K562 (cell line): ENCODE data around the gene ORC2.

Experiments used
- DPF2 ChIP-seq: fragments of 450-650 bp; IDR thresholded peaks from 2 replicates; pipeline ENCODE4 v1.6.1; 2016
- FOXM1 ChIP-seq, 2 experiments: fragments of 450-650 bp in 1 of 2; sonication (generic) in 1 of 2; formaldehyde crosslinking in 1 of 2; IDR thresholded peaks; 2 replicates each; pipeline versions ENCODE4 v1.6.1 to v1.9.0; 2017 to 2022; ENCODE audit warnings: low read depth in 2 of 2, mild to moderate bottlenecking in 2 of 2, missing genetic modification reagents in 1 of 2, moderate library complexity in 1 of 2
- LARP7 ChIP-seq: fragments of 450-650 bp; IDR thresholded peaks from 2 replicates; pipeline ENCODE4 v1.6.1; 2016
- RAD21 ChIP-seq, 2 experiments: fragments of 250-450 bp in 1 of 2; fragments of 450-650 bp in 1 of 2; sonication (Bioruptor Pico) in 1 of 2; formaldehyde crosslinking in 1 of 2; IDR thresholded peaks in 1 of 2; conservative IDR thresholded peaks in 1 of 2; 2 replicates each; pipeline versions ENCODE4 v1.4.0 to v1.8.0; 2020 to 2022; ENCODE audit warnings: mild to moderate bottlenecking in 2 of 2, moderate library complexity in 1 of 2
- TAF1 ChIP-seq: IDR thresholded peaks from 2 replicates; pipeline ENCODE4 v1.6.1; 2011; ENCODE audit warnings: mild to moderate bottlenecking, low read length, moderate library complexity; ENCODE audit not compliant: insufficient read depth, control insufficient read depth, severe bottlenecking; ENCODE audit errors: extremely low read depth
- ZNF274 ChIP-seq: IDR thresholded peaks from 2 replicates; pipeline ENCODE4 v1.6.1; 2011; ENCODE audit warnings: low read depth, mild to moderate bottlenecking, low read length, moderate library complexity, borderline replicate concordance
- TF ChIP-seq, protein P1 (sequence below): sonication (generic); formaldehyde crosslinking; IDR thresholded peaks from 2 replicates; pipeline ENCODE4 v1.8.1; 2023; ENCODE audit warnings: mild to moderate bottlenecking, missing genetic modification reagents
- TF ChIP-seq, protein P2 (sequence below): fragments of 450-650 bp; IDR thresholded peaks from 2 replicates; pipeline ENCODE4 v1.6.1; 2016
- TF ChIP-seq, protein P3 (sequence below), 3 experiments: IDR thresholded peaks in 2 of 3; conservative IDR thresholded peaks in 1 of 3; 2 replicates each; pipeline ENCODE4 v1.5.1; 2011 to 2012; ENCODE audit warnings: low read length in 3 of 3, mild to moderate bottlenecking in 3 of 3, control low read depth in 2 of 3, improper control_type of control experiment in 1 of 3, inconsistent platforms in 1 of 3, low read depth in 1 of 3, mixed read lengths in 1 of 3, moderate library complexity in 1 of 3; ENCODE audit not compliant: insufficient read depth in 2 of 3
- TF ChIP-seq, protein P4 (sequence below): fragments of 250-450 bp; sonication (Bioruptor Pico); IDR thresholded peaks from 2 replicates; pipeline ENCODE4 v1.4.0; 2020; ENCODE audit warnings: mild to moderate bottlenecking, moderate library complexity
- TF ChIP-seq, protein P5 (sequence below), 2 experiments: fragments of 450-650 bp in 1 of 2; sonication (generic) in 1 of 2; formaldehyde crosslinking in 1 of 2; IDR thresholded peaks in 1 of 2; conservative IDR thresholded peaks in 1 of 2; 2 replicates each; pipeline versions ENCODE4 v1.6.1 to v1.8.1; 2016 to 2023; ENCODE audit warnings: mild to moderate bottlenecking in 2 of 2, moderate library complexity in 2 of 2, inconsistent platforms in 1 of 2, missing genetic modification reagents in 1 of 2

DNA sequence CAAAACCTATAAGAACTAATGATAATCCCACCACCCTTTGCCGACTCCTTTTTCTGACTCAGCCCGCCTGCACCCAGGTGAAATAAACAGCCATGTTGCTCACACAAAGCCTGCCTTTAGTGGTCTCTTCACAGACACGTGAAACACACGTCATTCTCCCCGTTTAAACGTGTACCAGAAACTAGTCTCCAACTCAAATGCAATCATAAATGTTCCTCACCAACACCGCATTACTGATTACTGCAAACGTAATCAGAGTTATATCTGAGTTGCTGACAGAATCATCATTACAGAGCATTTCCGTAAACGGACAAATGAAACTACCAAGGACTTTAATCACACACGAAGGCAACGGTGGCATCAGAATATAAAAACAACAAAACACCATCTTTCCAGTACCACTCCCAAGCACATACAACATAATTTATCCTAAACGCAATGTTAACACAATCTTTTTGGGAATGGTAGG lies 100.9 kb downstream of the ORC2 start:
- TF ChIP-seq, protein P1, sequence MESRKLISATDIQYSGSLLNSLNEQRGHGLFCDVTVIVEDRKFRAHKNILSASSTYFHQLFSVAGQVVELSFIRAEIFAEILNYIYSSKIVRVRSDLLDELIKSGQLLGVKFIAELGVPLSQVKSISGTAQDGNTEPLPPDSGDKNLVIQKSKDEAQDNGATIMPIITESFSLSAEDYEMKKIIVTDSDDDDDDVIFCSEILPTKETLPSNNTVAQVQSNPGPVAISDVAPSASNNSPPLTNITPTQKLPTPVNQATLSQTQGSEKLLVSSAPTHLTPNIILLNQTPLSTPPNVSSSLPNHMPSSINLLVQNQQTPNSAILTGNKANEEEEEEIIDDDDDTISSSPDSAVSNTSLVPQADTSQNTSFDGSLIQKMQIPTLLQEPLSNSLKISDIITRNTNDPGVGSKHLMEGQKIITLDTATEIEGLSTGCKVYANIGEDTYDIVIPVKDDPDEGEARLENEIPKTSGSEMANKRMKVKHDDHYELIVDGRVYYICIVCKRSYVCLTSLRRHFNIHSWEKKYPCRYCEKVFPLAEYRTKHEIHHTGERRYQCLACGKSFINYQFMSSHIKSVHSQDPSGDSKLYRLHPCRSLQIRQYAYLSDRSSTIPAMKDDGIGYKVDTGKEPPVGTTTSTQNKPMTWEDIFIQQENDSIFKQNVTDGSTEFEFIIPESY (CRISPR knock-in tag): no peak
- TF ChIP-seq DPF2 (no peak), RAD21 (CRISPR knock-in tag; conservative IDR thresholded peaks at IDR 0.05 in 1 of 2, IDR thresholded peaks at IDR 0.05 in 1 of 2) (no peak), ZNF274 (no peak), FOXM1 (IDR thresholded peaks at IDR 0.05; ENCODE audit: low read depth) (no peak), FOXM1 (CRISPR knock-in tag; IDR thresholded peaks at IDR 0.05; ENCODE audit: low read depth) (no peak), LARP7 (no peak), TAF1 (no peak)
- TF ChIP-seq, protein P2, sequence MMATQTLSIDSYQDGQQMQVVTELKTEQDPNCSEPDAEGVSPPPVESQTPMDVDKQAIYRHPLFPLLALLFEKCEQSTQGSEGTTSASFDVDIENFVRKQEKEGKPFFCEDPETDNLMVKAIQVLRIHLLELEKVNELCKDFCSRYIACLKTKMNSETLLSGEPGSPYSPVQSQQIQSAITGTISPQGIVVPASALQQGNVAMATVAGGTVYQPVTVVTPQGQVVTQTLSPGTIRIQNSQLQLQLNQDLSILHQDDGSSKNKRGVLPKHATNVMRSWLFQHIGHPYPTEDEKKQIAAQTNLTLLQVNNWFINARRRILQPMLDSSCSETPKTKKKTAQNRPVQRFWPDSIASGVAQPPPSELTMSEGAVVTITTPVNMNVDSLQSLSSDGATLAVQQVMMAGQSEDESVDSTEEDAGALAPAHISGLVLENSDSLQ: 0 out of 2 replicates have a peak, but pooled peaks have one; percentile 11
- TF ChIP-seq, protein P3, sequence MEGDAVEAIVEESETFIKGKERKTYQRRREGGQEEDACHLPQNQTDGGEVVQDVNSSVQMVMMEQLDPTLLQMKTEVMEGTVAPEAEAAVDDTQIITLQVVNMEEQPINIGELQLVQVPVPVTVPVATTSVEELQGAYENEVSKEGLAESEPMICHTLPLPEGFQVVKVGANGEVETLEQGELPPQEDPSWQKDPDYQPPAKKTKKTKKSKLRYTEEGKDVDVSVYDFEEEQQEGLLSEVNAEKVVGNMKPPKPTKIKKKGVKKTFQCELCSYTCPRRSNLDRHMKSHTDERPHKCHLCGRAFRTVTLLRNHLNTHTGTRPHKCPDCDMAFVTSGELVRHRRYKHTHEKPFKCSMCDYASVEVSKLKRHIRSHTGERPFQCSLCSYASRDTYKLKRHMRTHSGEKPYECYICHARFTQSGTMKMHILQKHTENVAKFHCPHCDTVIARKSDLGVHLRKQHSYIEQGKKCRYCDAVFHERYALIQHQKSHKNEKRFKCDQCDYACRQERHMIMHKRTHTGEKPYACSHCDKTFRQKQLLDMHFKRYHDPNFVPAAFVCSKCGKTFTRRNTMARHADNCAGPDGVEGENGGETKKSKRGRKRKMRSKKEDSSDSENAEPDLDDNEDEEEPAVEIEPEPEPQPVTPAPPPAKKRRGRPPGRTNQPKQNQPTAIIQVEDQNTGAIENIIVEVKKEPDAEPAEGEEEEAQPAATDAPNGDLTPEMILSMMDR (IDR thresholded peaks at IDR 0.05 in 2 of 3, conservative IDR thresholded peaks at IDR 0.05 in 1 of 3; ENCODE audit: insufficient read depth in 2 of 3, low read depth in 1 of 3, low read length in 3 of 3): no peak
- TF ChIP-seq, protein P4, sequence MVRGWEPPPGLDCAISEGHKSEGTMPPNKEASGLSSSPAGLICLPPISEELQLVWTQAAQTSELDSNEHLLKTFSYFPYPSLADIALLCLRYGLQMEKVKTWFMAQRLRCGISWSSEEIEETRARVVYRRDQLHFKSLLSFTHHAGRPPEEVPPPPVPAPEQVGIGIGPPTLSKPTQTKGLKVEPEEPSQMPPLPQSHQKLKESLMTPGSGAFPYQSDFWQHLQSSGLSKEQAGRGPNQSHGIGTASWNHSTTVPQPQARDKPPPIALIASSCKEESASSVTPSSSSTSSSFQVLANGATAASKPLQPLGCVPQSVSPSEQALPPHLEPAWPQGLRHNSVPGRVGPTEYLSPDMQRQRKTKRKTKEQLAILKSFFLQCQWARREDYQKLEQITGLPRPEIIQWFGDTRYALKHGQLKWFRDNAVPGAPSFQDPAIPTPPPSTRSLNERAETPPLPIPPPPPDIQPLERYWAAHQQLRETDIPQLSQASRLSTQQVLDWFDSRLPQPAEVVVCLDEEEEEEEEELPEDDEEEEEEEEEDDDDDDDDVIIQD (CRISPR knock-in tag): no peak
- TF ChIP-seq, protein P5, sequence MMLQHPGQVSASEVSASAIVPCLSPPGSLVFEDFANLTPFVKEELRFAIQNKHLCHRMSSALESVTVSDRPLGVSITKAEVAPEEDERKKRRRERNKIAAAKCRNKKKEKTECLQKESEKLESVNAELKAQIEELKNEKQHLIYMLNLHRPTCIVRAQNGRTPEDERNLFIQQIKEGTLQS (IDR thresholded peaks at IDR 0.05): peak; percentile 50
- TF ChIP-seq, protein P5 (CRISPR knock-in tag; conservative IDR thresholded peaks at IDR 0.05): no peak
